Calu3 (cell line): ENCODE results near the gene ZNF782. TPM values are rescaled to one million over a fixed set of nuclear protein-coding genes. Genes with fewer than 3 reads are reported as not detected.
"Not testable (repeated sequence)": the region's sequence is repeated elsewhere in the genome, so short reads cannot be mapped to it uniquely, and the experiment has no call there.

Experiments
- BruUV-seq: library from RNA; stranded (reverse); fragments of 400-500 nt; replicated peaks from 2 replicates; lab custom pipeline; 2021; lab: Mats Ljungman, UMichigan
- CTCF ChIA-PET: fragments of 300-600 bp; sonication (Branson Sonifier 250); formaldehyde crosslinking; loops from one replicate; lab custom pipeline; 2022; ENCODE audit warnings: antibody characterized with exemption; lab: Charles Lee
- DNase-seq: peaks from one replicate; pipeline ENCODE4 v3.0.0; 2022
- H3K27ac Mint-ChIP-seq: one replicate; pipeline ENCODE4 v1.8.0; 2022; ENCODE audit warnings: mixed read lengths; ENCODE audit not compliant: unreplicated experiment
- H3K27me3 Mint-ChIP-seq: one replicate; pipeline ENCODE4 v1.8.0; 2022; ENCODE audit warnings: mixed read lengths; ENCODE audit not compliant: unreplicated experiment
- H3K36me3 Mint-ChIP-seq: one replicate; pipeline ENCODE4 v1.8.0; 2022; ENCODE audit warnings: mild to moderate bottlenecking, moderate library complexity, mixed read lengths; ENCODE audit not compliant: insufficient read depth, unreplicated experiment
- H3K4me1 Mint-ChIP-seq: one replicate; pipeline ENCODE4 v1.8.0; 2022; ENCODE audit warnings: mild to moderate bottlenecking, low read depth, mixed read lengths; ENCODE audit not compliant: unreplicated experiment
- H3K4me3 Mint-ChIP-seq: one replicate; pipeline ENCODE4 v1.8.0; 2022; ENCODE audit warnings: mild to moderate bottlenecking, low read depth, moderate library complexity, mixed read lengths; ENCODE audit not compliant: unreplicated experiment
- H3K9me3 Mint-ChIP-seq: one replicate; pipeline ENCODE4 v1.8.0; 2022; ENCODE audit warnings: low read depth, mixed read lengths; ENCODE audit not compliant: unreplicated experiment
- intact Hi-C: fragments of 100-400 bp; cut with micrococcal nuclease; formaldehyde crosslinking; loops from one replicate; pipeline ENCODE4 v1.10.0; 2022; ENCODE audit not compliant: unreplicated experiment
- total RNA-seq: library from RNA; stranded (reverse); gene quantifications from 2 replicates; pipeline ENCODE4 v1.2.3, GENCODE V29; 2022
- TF ChIP-seq, protein P1 (sequence below): fragments of 200-600 bp; IDR thresholded peaks from one replicate; pipeline ENCODE4 v1.8.0; 2022; ENCODE audit warnings: antibody characterized with exemption; ENCODE audit not compliant: unreplicated experiment

Gene ZNF782
- total RNA-seq, 1 experiment from 2014 or later = 4.8 TPM

- intact Hi-C loops = no loop called here
- Mint-ChIP-seq H3K4me3 (no peak overlapping the region), H3K4me1 (no peaks in the 10 kb centered on the region), H3K27me3 (no peaks in the 10 kb centered on the region), H3K27ac (no peak overlapping the region), H3K36me3 (no peaks in the 10 kb centered on the region), H3K9me3 (peaks cover 10% of the 10 kb centered on the region)
- DNase-seq = no peak
- no TSS peak for BruUV-seq
- TF ChIP-seq, protein P1, sequence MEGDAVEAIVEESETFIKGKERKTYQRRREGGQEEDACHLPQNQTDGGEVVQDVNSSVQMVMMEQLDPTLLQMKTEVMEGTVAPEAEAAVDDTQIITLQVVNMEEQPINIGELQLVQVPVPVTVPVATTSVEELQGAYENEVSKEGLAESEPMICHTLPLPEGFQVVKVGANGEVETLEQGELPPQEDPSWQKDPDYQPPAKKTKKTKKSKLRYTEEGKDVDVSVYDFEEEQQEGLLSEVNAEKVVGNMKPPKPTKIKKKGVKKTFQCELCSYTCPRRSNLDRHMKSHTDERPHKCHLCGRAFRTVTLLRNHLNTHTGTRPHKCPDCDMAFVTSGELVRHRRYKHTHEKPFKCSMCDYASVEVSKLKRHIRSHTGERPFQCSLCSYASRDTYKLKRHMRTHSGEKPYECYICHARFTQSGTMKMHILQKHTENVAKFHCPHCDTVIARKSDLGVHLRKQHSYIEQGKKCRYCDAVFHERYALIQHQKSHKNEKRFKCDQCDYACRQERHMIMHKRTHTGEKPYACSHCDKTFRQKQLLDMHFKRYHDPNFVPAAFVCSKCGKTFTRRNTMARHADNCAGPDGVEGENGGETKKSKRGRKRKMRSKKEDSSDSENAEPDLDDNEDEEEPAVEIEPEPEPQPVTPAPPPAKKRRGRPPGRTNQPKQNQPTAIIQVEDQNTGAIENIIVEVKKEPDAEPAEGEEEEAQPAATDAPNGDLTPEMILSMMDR = no peak
- CTCF ChIA-PET = no interaction called here
These were observed 40.7 kb downstream of the ZNF782 start for GRCh38 chr9:96813607-96814006.

GRCh38 chr9:96798959-96799358 is 55.4 kb downstream of the ZNF782 start:
- H3K36me3 Mint-ChIP-seq, H3K9me3 Mint-ChIP-seq, H3K27ac Mint-ChIP-seq, H3K4me3 Mint-ChIP-seq, BruUV-seq, intact Hi-C loops, H3K4me1 Mint-ChIP-seq, DNase-seq, CTCF ChIA-PET, H3K27me3 Mint-ChIP-seq: not testable (repeated sequence)

GRCh38 chr9:96784021-96784420 is 70.3 kb downstream of the ZNF782 start:
- peaks cover 8% of the 10 kb centered on the region for H3K9me3 Mint-ChIP-seq
- TF ChIP-seq, protein P1 = no peak

GRCh38 chr9:96782235-96782634 is 72.1 kb downstream of the ZNF782 start:
- no TSS peak for BruUV-seq
- Mint-ChIP-seq H3K4me3 (no peak overlapping the region), H3K27me3 (no peaks in the 10 kb centered on the region), H3K27ac (no peak overlapping the region), H3K36me3 (peaks cover 11% of the 10 kb centered on the region), H3K4me1 (no peaks in the 10 kb centered on the region), H3K9me3 (peaks cover 3% of the 10 kb centered on the region)
- no peak for DNase-seq
- intact Hi-C loops = no loop called here
- TF ChIP-seq, protein P1 = no peak
- CTCF ChIA-PET = no interaction called here

More at GRCh38 chr9:96784021-96784420, 70.3 kb downstream of the ZNF782 start:
- Mint-ChIP-seq H3K36me3 (no peaks in the 10 kb centered on the region), H3K27ac (no peak overlapping the region), H3K27me3 (no peaks in the 10 kb centered on the region), H3K4me1 (no peaks in the 10 kb centered on the region), H3K4me3 (no peak overlapping the region)
- intact Hi-C loops = no loop called here
- CTCF ChIA-PET = no interaction called here
- DNase-seq = no peak
- BruUV-seq = no TSS peak

GRCh38 chr9:96781552-96781951 is 72.8 kb downstream of the ZNF782 start:
- no peak for DNase-seq
- TF ChIP-seq, protein P1 = no peak
- BruUV-seq = no TSS peak
- intact Hi-C loops = no loop called here
- no peak overlapping the region for H3K4me3 Mint-ChIP-seq
- peaks cover 11% of the 10 kb centered on the region for H3K36me3 Mint-ChIP-seq
- no peaks in the 10 kb centered on the region for H3K4me1 Mint-ChIP-seq
- no peak overlapping the region for H3K27ac Mint-ChIP-seq
- CTCF ChIA-PET = no interaction called here
- peaks cover 3% of the 10 kb centered on the region for H3K9me3 Mint-ChIP-seq
- no peaks in the 10 kb centered on the region for H3K27me3 Mint-ChIP-seq
